GM21381 (cell line): ENCODE data around the gene NUP188.
A peak's percentile ranks its signal among the peaks of the same experiment; 100 is the strongest.
"Not testable (repeated sequence)": the region's sequence is repeated elsewhere in the genome, so short reads cannot be mapped to it uniquely, and the experiment has no call there.

Source experiments
- ATAC-seq: cut with Tn5 transposase; IDR thresholded peaks from one replicate; pipeline ENCODE4 v1.9.1; 2021; ENCODE audit warnings: mild to moderate bottlenecking, moderate library complexity; ENCODE audit not compliant: unreplicated experiment

NUP188 gene

GRCh38 chr9:128940946-128941755, 6.3 kb upstream of the NUP188 start:
- no peak for ATAC-seq

- ATAC-seq, result no peak
Observed at GRCh38 chr9:128943832-128944620, 3.5 kb upstream of the NUP188 start.

- ATAC-seq, result not testable (repeated sequence)
Observed at GRCh38 chr9:128944966-128945365, 2.5 kb upstream of the NUP188 start.

- no peak for ATAC-seq
Observed at GRCh38 chr9:128945798-128946501, 1.5 kb upstream of the NUP188 start.

GRCh38 chr9:128946571-128947276, 775 bp upstream of the NUP188 start:
- ATAC-seq, result peak; percentile 26

GRCh38 chr9:128947277-128947526, 297 bp upstream of the NUP188 start:
- ATAC-seq, result no peak

GRCh38 chr9:128961403-128961802, 13.9 kb downstream of the NUP188 start:
- not testable (repeated sequence) for ATAC-seq

GRCh38 chr9:128969491-128969890, 22.0 kb downstream of the NUP188 start:
- no peak for ATAC-seq

GRCh38 chr9:128972956-128973355, 25.5 kb downstream of the NUP188 start:
- ATAC-seq, result no peak

GRCh38 chr9:128979111-128979510, 31.6 kb downstream of the NUP188 start:
- no peak for ATAC-seq

GRCh38 chr9:128983536-128983935, 36.0 kb downstream of the NUP188 start:
- ATAC-seq, result no peak

GRCh38 chr9:128986671-128987070, 39.2 kb downstream of the NUP188 start:
- no peak for ATAC-seq

GRCh38 chr9:128987805-128988204, 40.3 kb downstream of the NUP188 start:
- ATAC-seq, result no peak

GRCh38 chr9:128992995-128993394, 45.5 kb downstream of the NUP188 start:
- ATAC-seq, result no peak

- no peak for ATAC-seq
Observed at GRCh38 chr9:128995791-128996190, 48.3 kb downstream of the NUP188 start.

- ATAC-seq, result no peak
Observed at GRCh38 chr9:128998462-128998861, 51.0 kb downstream of the NUP188 start.

GRCh38 chr9:128999581-129000206, 52.2 kb downstream of the NUP188 start:
- ATAC-seq, result no peak

- no peak for ATAC-seq
Observed at GRCh38 chr9:129001504-129002325, 54.2 kb downstream of the NUP188 start.

- no peak for ATAC-seq
Observed at GRCh38 chr9:129002992-129003391, 55.5 kb downstream of the NUP188 start.

GRCh38 chr9:129004173-129004572, 56.7 kb downstream of the NUP188 start:
- ATAC-seq, result not testable (repeated sequence)
